HFF-Myc (cell line): ENCODE data around the gene NTRK2.

Experiments used
- DNase-seq: peaks from one replicate; pipeline ENCODE4 v3.0.0-alpha.2; 2011; ENCODE audit warnings: low read depth; ENCODE audit errors: extremely low read depth
- H3K4me3 ChIP-seq: replicated peaks from 2 replicates; pipeline ENCODE4 v1.5.1; 2011; ENCODE audit warnings: low read depth, mild to moderate bottlenecking, control low read depth, low read length
- CTCF ChIP-seq: IDR thresholded peaks from 2 replicates; pipeline ENCODE4 v1.5.1; 2012; ENCODE audit warnings: mild to moderate bottlenecking, low read depth, low read length, control low read depth; ENCODE audit errors: missing control alignments

The NTRK2 gene

GRCh38 chr9:84679571-84679970, 10.0 kb downstream of the NTRK2 start:
- DNase-seq, result no peak
- H3K4me3 ChIP-seq, result no peak overlapping the region
- TF ChIP-seq CTCF, result no peak

- TF ChIP-seq CTCF, result no peak
- DNase-seq, result no peak
- no peak overlapping the region for H3K4me3 ChIP-seq
Observed at GRCh38 chr9:84681516-84682285, 12.2 kb downstream of the NTRK2 start.

GRCh38 chr9:84686068-84686467, 16.5 kb downstream of the NTRK2 start:
- H3K4me3 ChIP-seq, result no peak overlapping the region
- DNase-seq, result no peak
- TF ChIP-seq CTCF, result no peak

- no peak for TF ChIP-seq CTCF
- H3K4me3 ChIP-seq, result no peak overlapping the region
Observed at GRCh38 chr9:84688956-84689355, 19.4 kb downstream of the NTRK2 start.

GRCh38 chr9:84691634-84692033, 22.1 kb downstream of the NTRK2 start:
- no peak for TF ChIP-seq CTCF
- DNase-seq, result no peak
- H3K4me3 ChIP-seq, result no peak overlapping the region

More at GRCh38 chr9:84688956-84689355, 19.4 kb downstream of the NTRK2 start:
- no peak for DNase-seq

- no peak overlapping the region for H3K4me3 ChIP-seq
- no peak for TF ChIP-seq CTCF
- no peak for DNase-seq
Observed at GRCh38 chr9:84694248-84694647, 24.7 kb downstream of the NTRK2 start.

- no peak for TF ChIP-seq CTCF
- DNase-seq, result no peak
- no peak overlapping the region for H3K4me3 ChIP-seq
Observed at GRCh38 chr9:84697042-84697441, 27.5 kb downstream of the NTRK2 start.
